ENCODE data around the gene IL32. TPM values are rescaled to one million over a fixed set of nuclear protein-coding genes. Genes with fewer than 3 reads are reported as not detected.

Gene IL32
- total and polyA plus RNA-seq, 8 donors = 151 to 928 (median 274) TPM

- FAIRE-seq (no peak), DNase-seq (no peak), ATAC-seq (no peak)
- Histone ChIP-seq H3K36me3 (no peaks in the 10 kb centered on the region), H3K27me3 (no peaks in the 10 kb centered on the region), H3K27ac (no peak overlapping the region), H3K9me3 (no peaks in the 10 kb centered on the region), H3K4me3 (peak overlapping the region in 1 of 4 donors; percentile 18), H3K4me1 (no peaks in the 10 kb centered on the region)
- WGBS, 2 donors = 80 to 85% methylated on average over 17 of the region's 17 CpGs
- intact Hi-C loops (cut with DNase I) = no loop called here
- TF ChIP-seq CTCF (IDR thresholded peaks at IDR 0.05) = no peak
Measured at GRCh38 chr16:3085868-3086595, 20.6 kb downstream of the IL32 start.

GRCh38 chr16:3086596-3087242 lies 21.3 kb downstream of the IL32 start:
- Histone ChIP-seq H3K27me3 (no peaks in the 10 kb centered on the region), H3K4me1 (no peaks in the 10 kb centered on the region), H3K36me3 (no peaks in the 10 kb centered on the region), H3K4me3 (peak overlapping the region in 1 of 4 donors; percentile 18), H3K27ac (no peak overlapping the region), H3K9me3 (no peaks in the 10 kb centered on the region)
- intact Hi-C loops (cut with DNase I) = no loop called here
- 71 to 83% methylated on average over 14 of the region's 14 CpGs for WGBS, 2 donors
- DNase-seq (peak in 1 of 6 donors; percentile 36), FAIRE-seq (no peak), ATAC-seq (peak in 3 of 4 donors; percentile 9 to 57 (median 39))
- no peak for TF ChIP-seq CTCF (IDR thresholded peaks at IDR 0.05)

- Histone ChIP-seq H3K27me3 (no peaks in the 10 kb centered on the region), H3K9me3 (no peaks in the 10 kb centered on the region), H3K27ac (no peak overlapping the region), H3K4me3 (peak overlapping the region in 1 of 4 donors; percentile 18), H3K4me1 (no peaks in the 10 kb centered on the region), H3K36me3 (no peaks in the 10 kb centered on the region)
- FAIRE-seq (no peak), ATAC-seq (peak in 3 of 4 donors; percentile 47 to 85 (median 50)), DNase-seq (no peak)
- intact Hi-C loops (cut with DNase I) = no loop called here
- WGBS, 2 donors = 68 to 74% methylated on average over 18 of the region's 18 CpGs
- TF ChIP-seq CTCF (IDR thresholded peaks at IDR 0.05) = no peak
Measured at GRCh38 chr16:3087243-3088235, 22.1 kb downstream of the IL32 start.

- Histone ChIP-seq H3K4me1 (no peaks in the 10 kb centered on the region), H3K27ac (no peak overlapping the region), H3K4me3 (no peak overlapping the region), H3K9me3 (no peaks in the 10 kb centered on the region), H3K36me3 (no peaks in the 10 kb centered on the region), H3K27me3 (no peaks in the 10 kb centered on the region)
- WGBS, 2 donors = 76 to 77% methylated on average over 7 of the region's 7 CpGs
- intact Hi-C loops (cut with DNase I) = no loop called here
- no peak for TF ChIP-seq CTCF (IDR thresholded peaks at IDR 0.05)
- no peak for ATAC-seq
- FAIRE-seq = no peak
- peak in 1 of 6 donors; percentile 18 for DNase-seq
Measured at GRCh38 chr16:3088450-3088849, 23.0 kb downstream of the IL32 start.
